GM12878 (cell line): ENCODE data around the gene CLEC2A. TPM values are rescaled to one million over a fixed set of nuclear protein-coding genes. Genes with fewer than 3 reads are reported as not detected.

Source experiments
- ATAC-seq: fragments of 200-7000 bp; cut with Tn5 transposase; 3 replicates; pipeline ENCODE4 v1.9.1; 2020; ENCODE audit warnings: mild to moderate bottlenecking, moderate library complexity
- BruUV-seq: library from RNA; stranded (reverse); fragments of 400-500 nt; replicated peaks from 2 replicates; lab custom pipeline; 2021; lab: Mats Ljungman, UMichigan
- CTCF ChIA-PET: fragments of 300-600 bp; sonication (Branson Sonifier 250); formaldehyde crosslinking; extraction: SDS; loops from one replicate; lab custom pipeline; 2021; ENCODE audit warnings: inconsistent platforms; lab: Yijun Ruan, JAX
- POLR2A ChIA-PET: fragments of 350-600 bp; formaldehyde crosslinking; extraction: SDS; loops from one replicate; lab custom pipeline; 2021; ENCODE audit warnings: inconsistent platforms; lab: Charles Lee
- RAD21 ChIA-PET: fragments of 300-600 bp; sonication (Branson Sonifier 250); formaldehyde crosslinking; loops from one replicate; lab custom pipeline; 2023; ENCODE audit warnings: antibody characterized with exemption; ENCODE audit not compliant: unreplicated experiment; lab: Charles Lee
- SMC1A ChIA-PET: fragments of 300-600 bp; sonication (Branson Sonifier 250); formaldehyde crosslinking; loops from one replicate; lab custom pipeline; 2023; ENCODE audit not compliant: unreplicated experiment, uncharacterized antibody; lab: Charles Lee
- DNase-seq: peaks from one replicate; pipeline ENCODE4 v3.0.0-alpha.2; 2011; ENCODE audit warnings: low read depth, low spot score
- FAIRE-seq: peaks from 3 replicates; lab custom pipeline; 2011; peaks lifted over from hg19 to GRCh38; lab: Jason Lieb, UNC
- H2AFZ ChIP-seq: 2 replicates; pipeline ENCODE4 v1.6.0; 2011; ENCODE audit warnings: low read depth, low read length, control low read depth; ENCODE audit not compliant: control insufficient read depth
- H3K27ac ChIP-seq: 2 replicates; pipeline ENCODE4 v1.5.1; 2011; ENCODE audit warnings: control low read depth; ENCODE audit not compliant: control insufficient read depth, insufficient read depth
- H3K27me3 ChIP-seq, 2 experiments: replicated peaks in 1 of 2; 2 replicates each; pipeline versions ENCODE4 v1.6.0 to v1.6.1; 2011; ENCODE audit warnings: low read length in 1 of 2; ENCODE audit not compliant: control insufficient read depth in 2 of 2, insufficient read depth in 2 of 2
- H3K36me3 ChIP-seq, 2 experiments: 2 replicates each; pipeline ENCODE4 v1.5.1; 2011; ENCODE audit warnings: low read length in 1 of 2; ENCODE audit not compliant: control insufficient read depth in 2 of 2, insufficient read depth in 2 of 2
- H3K4me1 ChIP-seq: 2 replicates; pipeline ENCODE4 v1.6.1; 2011; ENCODE audit warnings: mild to moderate bottlenecking, low read length, moderate library complexity, mixed read lengths; ENCODE audit not compliant: control insufficient read depth, insufficient read depth
- H3K4me2 ChIP-seq: 2 replicates; pipeline ENCODE4 v1.6.0; 2011; ENCODE audit warnings: control low read depth; ENCODE audit not compliant: control insufficient read depth, insufficient read depth
- H3K4me3 ChIP-seq: fragments of 200-600 bp; sonication (generic); 2 replicates; pipeline ENCODE4 v1.5.1; 2016
- H3K79me2 ChIP-seq: 2 replicates; pipeline ENCODE4 v1.6.0; 2011; ENCODE audit warnings: low read length; ENCODE audit not compliant: control insufficient read depth, insufficient read depth
- H3K9ac ChIP-seq: 2 replicates; pipeline ENCODE4 v1.8.0; 2011; ENCODE audit warnings: low read length, control low read depth, mixed read lengths; ENCODE audit not compliant: control insufficient read depth, insufficient read depth
- H3K9me3 ChIP-seq: replicated peaks from 3 replicates; pipeline ENCODE4 v1.5.1; 2011; ENCODE audit warnings: mild to moderate bottlenecking, low read length; ENCODE audit not compliant: control insufficient read depth, insufficient read depth
- H4K20me1 ChIP-seq: 2 replicates; pipeline ENCODE4 v1.6.0; 2011; ENCODE audit not compliant: control insufficient read depth, insufficient read depth
- BMI1 ChIP-seq: fragments of 450-650 bp; IDR thresholded peaks from 2 replicates; pipeline ENCODE4 v1.6.1; 2016; ENCODE audit warnings: mild to moderate bottlenecking, moderate library complexity, borderline replicate concordance
- MYB ChIP-seq: fragments of 150-350 bp; IDR thresholded peaks from 2 replicates; pipeline ENCODE4 v1.6.1; 2014; ENCODE audit warnings: mild to moderate bottlenecking, low read depth, low read length, borderline replicate concordance
- SP1 ChIP-seq: IDR thresholded peaks from one replicate; pipeline ENCODE4 v1.6.1; 2011; ENCODE audit warnings: low read depth, low read length
- YY1 ChIP-seq: IDR thresholded peaks from 2 replicates; pipeline ENCODE4 v1.6.1; 2011; ENCODE audit warnings: low read depth, mild to moderate bottlenecking, low read length
- ZNF217 ChIP-seq: fragments of 450-650 bp; IDR thresholded peaks from 2 replicates; pipeline ENCODE4 v1.6.1; 2017; ENCODE audit warnings: antibody characterized with exemption, mild to moderate bottlenecking
- ZNF592 ChIP-seq: fragments of 450-650 bp; IDR thresholded peaks from 2 replicates; pipeline ENCODE4 v1.6.1; 2017; ENCODE audit warnings: mild to moderate bottlenecking, moderate library complexity
- WGBS: methylation state at CpG from one replicate; pipeline ENCODE4 v1.1.6; 2016; ENCODE audit warnings: low lambda C conversion rate; ENCODE audit not compliant: insufficient replicate concordance, insufficient coverage; ENCODE audit errors: missing lambda C conversion rate; 5-methylcytosine and 5-hydroxymethylcytosine counted together
- in situ Hi-C: fragments of 300-500 bp; cut with MboI; formaldehyde crosslinking; loops from 9 replicates; pipeline ENCODE4 v1.14.3; 2018; ENCODE audit warnings: mixed read lengths
- intact Hi-C: fragments of 100-400 bp; cut with micrococcal nuclease; formaldehyde crosslinking; loops from one replicate; pipeline ENCODE4 v1.14.2; 2022; ENCODE audit not compliant: unreplicated experiment
- polyA plus RNA-seq, 11 experiments: library from polyadenylated mRNA; depleted of rRNA in 4 of 11; unstranded in 6 of 11; stranded (reverse) in 5 of 11; fragments of >200 nt; fragmentation: Nextera tagmentation in 4 of 11; fragmentation: Illumina TruSeq in 1 of 11; extraction: Ambion mirVana in 4 of 11; extraction: Trizol in 1 of 11; gene quantifications; 1 replicate in 1 of 11; 2 replicates in 10 of 11; pipeline versions ENCODE4 v1.2.1 to v1.2.3, GENCODE V29; 2011 to 2016; ENCODE audit warnings: inconsistent platforms in 2 of 11, missing spikeins in 2 of 11, low read depth in 1 of 11
- total RNA-seq, 4 experiments: library from RNA; depleted of rRNA in 3 of 4; stranded (reverse); fragments of >200 nt in 3 of 4; fragmentation: Illumina TruSeq in 1 of 4; extraction: Trizol in 1 of 4; gene quantifications; 2 replicates each; pipeline versions ENCODE4 v1.2.1 to v1.2.3, GENCODE V29; 2013 to 2021

CLEC2A gene
- total and polyA plus RNA-seq, 10 of the 15 experiments (the other 5 are each of a cell fraction or from before 2014, with no cell fraction given): not detected

GRCh38 chr12:9922429-9922828 lies 9.7 kb downstream of the CLEC2A start (continued):
- no peak for TF ChIP-seq ZNF592
- no peak for TF ChIP-seq MYB
- TF ChIP-seq BMI1: no peak

GRCh38 chr12:9920451-9920850 lies 11.7 kb downstream of the CLEC2A start:
- FAIRE-seq (no peak), DNase-seq (no peak), ATAC-seq (no peak)
- Histone ChIP-seq H3K4me1 (no peaks in the 10 kb centered on the region), H3K27me3 (peaks cover 0 to 2% of the 10 kb centered on the region in 2 experiments; a peak in 2 of 4 replicates), H3K36me3 (no peaks in the 10 kb centered on the region), H2AFZ (no peak overlapping the region), H3K9ac (no peak overlapping the region), H3K9me3 (no peaks in the 10 kb centered on the region; the same call in 2 of the 3 replicates), H4K20me1 (no peaks in the 10 kb centered on the region), H3K79me2 (no peaks in the 10 kb centered on the region), H3K27ac (no peak overlapping the region), H3K4me2 (no peak overlapping the region), H3K4me3 (no peak overlapping the region)
- SMC1A ChIA-PET: interaction anchor here (1.4 kb wide), 2 partner anchors 19 to 24 kb away, joined by 3 read pairs; no protein-coding TSS in a partner anchor
- CTCF ChIA-PET: interaction anchor here (2.8 to 3.1 kb wide), 2 partner anchors 106 to 170 kb away, joined by 8 to 15 read pairs; no protein-coding TSS in a partner anchor
- no TSS peak for BruUV-seq
- 51% methylated on average over 10 of the region's 10 CpGs for WGBS
- RAD21 ChIA-PET: no interaction called here
- POLR2A ChIA-PET: no interaction called here
- in situ Hi-C loops: no loop called here
- TF ChIP-seq SP1 (no peak), YY1 (0 out of 2 replicates have a peak, but pooled peaks have one; percentile 19), ZNF217 (no peak)
- intact Hi-C loops: no loop called here
